ENCODE data around the gene TNFRSF18.
"Not testable (repeated sequence)": the region's sequence is repeated elsewhere in the genome, so short reads cannot be mapped to it uniquely, and the experiment has no call there.

TNFRSF18 gene

GRCh38 chr1:1196431-1197187 is 9.8 kb downstream of the TNFRSF18 start:
- DNase-seq = no peak

GRCh38 chr1:1195726-1196125 is 10.7 kb downstream of the TNFRSF18 start:
- DNase-seq = not testable (repeated sequence)

GRCh38 chr1:1194723-1195122 is 11.7 kb downstream of the TNFRSF18 start:
- DNase-seq = no peak

- DNase-seq = no peak
Measured at GRCh38 chr1:1191734-1192133, 14.7 kb downstream of the TNFRSF18 start.

GRCh38 chr1:1189111-1189510 is 17.3 kb downstream of the TNFRSF18 start:
- DNase-seq = no peak

GRCh38 chr1:1187938-1188337 is 18.5 kb downstream of the TNFRSF18 start:
- no peak for DNase-seq

GRCh38 chr1:1185101-1185765 is 21.2 kb downstream of the TNFRSF18 start:
- DNase-seq = no peak

GRCh38 chr1:1183833-1184775 is 22.3 kb downstream of the TNFRSF18 start:
- DNase-seq = no peak

GRCh38 chr1:1183221-1183747 is 23.1 kb downstream of the TNFRSF18 start:
- no peak for DNase-seq

- no peak for DNase-seq
Measured at GRCh38 chr1:1182491-1183220, 23.7 kb downstream of the TNFRSF18 start.

GRCh38 chr1:1181938-1182410 is 24.4 kb downstream of the TNFRSF18 start:
- no peak for DNase-seq

- DNase-seq = no peak
Measured at GRCh38 chr1:1181129-1181937, 25.1 kb downstream of the TNFRSF18 start.

- no peak for DNase-seq
Measured at GRCh38 chr1:1179983-1180861, 26.2 kb downstream of the TNFRSF18 start.

- DNase-seq = no peak
Measured at GRCh38 chr1:1179346-1179982, 26.9 kb downstream of the TNFRSF18 start.

- no peak for DNase-seq
Measured at GRCh38 chr1:1178794-1179331, 27.5 kb downstream of the TNFRSF18 start.

GRCh38 chr1:1177452-1178206 is 28.8 kb downstream of the TNFRSF18 start:
- no peak for DNase-seq

- no peak for DNase-seq
Measured at GRCh38 chr1:1176931-1177330, 29.5 kb downstream of the TNFRSF18 start.

GRCh38 chr1:1176063-1176761 is 30.2 kb downstream of the TNFRSF18 start:
- not testable (repeated sequence) for DNase-seq

Measured in central memory CD4-positive, alpha-beta T cell (primary cell).